GM19238 (cell line): ENCODE data around the gene CHST2.
"Not testable (repeated sequence)": the region's sequence is repeated elsewhere in the genome, so short reads cannot be mapped to it uniquely, and the experiment has no call there.

ENCODE experiments used
- DNase-seq: peaks from one replicate; pipeline ENCODE4 v3.0.0; 2011; ENCODE audit warnings: low spot score; ENCODE audit not compliant: insufficient read length

The CHST2 gene

GRCh38 chr3:143119009-143119914 lies at the start of gene CHST2:
TSS of gene CHST2 (plus strand) at chr3:143119771. CDS start at chr3:143120817, 1,046 bp downstream.
- DNase-seq: peak; percentile 90

- no peak for DNase-seq
Measured at GRCh38 chr3:143070977-143071551, 48.5 kb upstream of the CHST2 start.

GRCh38 chr3:143071776-143072175 lies 47.8 kb upstream of the CHST2 start:
- no peak for DNase-seq

GRCh38 chr3:143072298-143073020 lies 47.1 kb upstream of the CHST2 start:
- DNase-seq: not testable (repeated sequence)

GRCh38 chr3:143073541-143073940 lies 46.0 kb upstream of the CHST2 start:
- DNase-seq: not testable (repeated sequence)

- DNase-seq: not testable (repeated sequence)
Measured at GRCh38 chr3:143073983-143074382, 45.6 kb upstream of the CHST2 start.

GRCh38 chr3:143078883-143079282 lies 40.7 kb upstream of the CHST2 start:
- DNase-seq: no peak

GRCh38 chr3:143080196-143080595 lies 39.4 kb upstream of the CHST2 start:
- no peak for DNase-seq

GRCh38 chr3:143081365-143081764 lies 38.2 kb upstream of the CHST2 start:
- DNase-seq: no peak

GRCh38 chr3:143081844-143082778 lies 37.5 kb upstream of the CHST2 start:
- DNase-seq: peak; percentile 46

- DNase-seq: no peak
Measured at GRCh38 chr3:143083781-143084180, 35.8 kb upstream of the CHST2 start.

- peak; percentile 48 for DNase-seq
Measured at GRCh38 chr3:143084856-143085731, 34.5 kb upstream of the CHST2 start.

GRCh38 chr3:143088835-143089234 lies 30.7 kb upstream of the CHST2 start:
- no peak for DNase-seq

- no peak for DNase-seq
Measured at GRCh38 chr3:143089965-143090364, 29.6 kb upstream of the CHST2 start.

- no peak for DNase-seq
Measured at GRCh38 chr3:143090486-143090885, 29.1 kb upstream of the CHST2 start.

- DNase-seq: no peak
Measured at GRCh38 chr3:143090976-143091837, 28.4 kb upstream of the CHST2 start.

GRCh38 chr3:143092191-143092590 lies 27.4 kb upstream of the CHST2 start:
- DNase-seq: no peak

GRCh38 chr3:143095813-143096212 lies 23.8 kb upstream of the CHST2 start:
- DNase-seq: no peak
